ENCODE data around the gene TCHHL1. TPM values are rescaled to one million over a fixed set of nuclear protein-coding genes. Genes with fewer than 3 reads are reported as not detected.
A peak's percentile ranks its signal among the peaks of the same experiment; 100 is the strongest.
"Not testable (repeated sequence)": the region's sequence is repeated elsewhere in the genome, so short reads cannot be mapped to it uniquely, and the experiment has no call there.

TCHHL1 gene
- total RNA-seq, 2 donors from 2014 or later = not detected

GRCh38 chr1:152107031-152107983 lies 18.4 kb upstream of the TCHHL1 start:
- ATAC-seq = no peak
- intact Hi-C loops (cut with DNase I, micrococcal nuclease) = no loop called here
- DNase-seq = no peak

DNA sequence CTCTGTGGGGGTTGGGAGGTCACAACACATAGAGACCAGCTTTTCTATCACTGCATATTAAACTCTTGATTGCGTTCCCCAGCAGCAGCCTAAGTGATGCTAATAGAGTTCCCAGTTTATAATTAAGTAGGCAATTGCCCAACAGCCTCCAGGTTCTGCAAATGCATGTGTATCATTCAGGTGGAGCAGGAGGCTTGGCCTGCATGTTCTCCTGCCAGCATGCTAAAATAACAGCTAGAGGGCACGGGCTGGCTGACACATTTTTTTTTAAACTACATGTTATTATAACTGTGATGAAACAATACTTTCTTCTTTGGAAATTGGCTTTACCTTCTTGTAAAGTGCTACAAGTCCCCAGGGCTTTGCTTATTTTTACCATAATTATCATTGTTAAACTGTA lies 16.0 kb upstream of the TCHHL1 start:
- intact Hi-C loops (cut with DNase I, micrococcal nuclease) = no loop called here
- no peak for ATAC-seq
- no peak for DNase-seq

DNA sequence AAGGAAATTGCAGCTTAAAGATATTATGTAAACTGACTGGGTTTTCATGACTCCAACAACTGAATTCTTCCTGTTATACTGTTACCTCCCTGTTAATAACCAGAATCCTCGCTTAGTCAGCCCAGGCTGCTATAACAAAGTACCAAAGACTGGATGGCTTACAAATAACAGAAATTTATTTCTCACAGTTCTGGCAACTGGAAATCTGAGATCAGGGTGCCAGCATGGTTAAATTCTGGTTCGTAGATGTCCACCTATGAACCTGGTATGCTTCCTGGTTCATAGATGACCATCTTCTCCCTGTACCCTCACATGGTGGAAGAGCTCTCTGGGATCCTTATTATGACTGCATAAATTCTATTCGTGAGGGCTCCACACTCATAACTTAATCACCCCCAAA lies 8.1 kb upstream of the TCHHL1 start:
- intact Hi-C loops (cut with DNase I, micrococcal nuclease) = no loop called here
- ATAC-seq = no peak
- no peak for DNase-seq

DNA sequence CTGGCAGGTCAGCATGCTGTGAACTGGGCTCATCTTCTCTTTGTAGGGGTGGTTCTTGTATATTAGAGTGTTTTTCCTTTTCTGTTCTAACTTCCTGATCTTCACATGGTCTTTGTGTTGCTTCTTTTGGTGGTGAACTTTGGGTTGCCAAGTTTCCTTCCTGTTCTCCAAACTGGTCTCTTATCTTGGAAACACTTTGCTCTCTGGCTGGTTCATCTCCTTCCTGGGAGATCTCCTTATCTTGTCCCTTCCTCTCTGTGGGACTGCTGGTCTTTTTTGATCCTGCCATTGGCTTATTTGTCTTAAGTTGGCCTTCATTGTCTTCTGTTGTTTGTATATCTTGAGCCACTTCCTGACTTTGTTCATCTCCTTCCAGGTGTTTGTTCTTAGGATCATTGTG lies 2.1 kb downstream of the TCHHL1 start:
- intact Hi-C loops (cut with DNase I, micrococcal nuclease) = no loop called here
- DNase-seq (no peak), ATAC-seq (no peak)

DNA sequence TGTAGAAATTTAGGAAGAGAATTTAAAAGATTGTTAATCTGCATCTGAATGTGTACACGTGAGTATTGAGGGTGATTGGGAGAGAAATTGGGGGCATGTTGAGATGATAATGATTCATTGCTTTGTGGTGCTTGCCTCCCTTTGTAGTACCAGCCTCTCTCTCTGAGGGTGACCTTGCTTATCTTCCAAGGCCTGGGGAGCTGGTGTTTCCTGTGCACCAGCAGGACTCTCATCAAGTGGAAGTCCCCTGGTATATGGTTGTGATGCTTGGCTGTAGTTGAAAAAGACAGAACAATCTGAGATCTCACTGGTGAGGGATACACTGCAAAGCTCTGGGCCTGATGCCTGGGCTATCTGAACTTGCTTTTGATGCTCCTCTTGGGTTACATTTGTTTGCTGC lies 4.0 kb downstream of the TCHHL1 start:
- intact Hi-C loops (cut with DNase I, micrococcal nuclease) = no loop called here
- no peak for ATAC-seq
- no peak for DNase-seq

- intact Hi-C loops (cut with DNase I, micrococcal nuclease); DNase-seq; ATAC-seq: not testable (repeated sequence)
These were observed 7.8 kb downstream of the TCHHL1 start for GRCh38 chr1:152081026-152081425.

DNA sequence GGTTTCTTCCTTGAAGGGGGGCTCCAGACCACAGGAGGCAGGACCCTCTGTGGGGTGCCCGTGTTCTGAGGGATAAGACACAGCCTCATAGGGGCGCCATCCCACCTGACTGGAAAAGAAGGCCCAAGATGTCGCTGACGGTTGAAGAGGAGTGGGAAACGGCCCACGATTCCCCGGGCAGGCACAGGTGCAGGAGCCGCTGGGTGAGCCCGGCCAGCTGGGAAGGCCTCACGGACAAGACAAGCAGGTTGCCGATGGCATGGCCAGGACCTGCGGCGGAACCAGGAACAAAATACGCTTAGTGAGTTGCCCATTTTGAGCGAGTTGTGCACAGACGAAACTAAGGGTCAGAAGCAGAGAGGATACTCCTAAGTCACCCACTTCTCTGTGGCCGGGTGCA lies 8.4 kb downstream of the TCHHL1 start:
- intact Hi-C loops (cut with DNase I, micrococcal nuclease); DNase-seq; ATAC-seq: not testable (repeated sequence)

DNA sequence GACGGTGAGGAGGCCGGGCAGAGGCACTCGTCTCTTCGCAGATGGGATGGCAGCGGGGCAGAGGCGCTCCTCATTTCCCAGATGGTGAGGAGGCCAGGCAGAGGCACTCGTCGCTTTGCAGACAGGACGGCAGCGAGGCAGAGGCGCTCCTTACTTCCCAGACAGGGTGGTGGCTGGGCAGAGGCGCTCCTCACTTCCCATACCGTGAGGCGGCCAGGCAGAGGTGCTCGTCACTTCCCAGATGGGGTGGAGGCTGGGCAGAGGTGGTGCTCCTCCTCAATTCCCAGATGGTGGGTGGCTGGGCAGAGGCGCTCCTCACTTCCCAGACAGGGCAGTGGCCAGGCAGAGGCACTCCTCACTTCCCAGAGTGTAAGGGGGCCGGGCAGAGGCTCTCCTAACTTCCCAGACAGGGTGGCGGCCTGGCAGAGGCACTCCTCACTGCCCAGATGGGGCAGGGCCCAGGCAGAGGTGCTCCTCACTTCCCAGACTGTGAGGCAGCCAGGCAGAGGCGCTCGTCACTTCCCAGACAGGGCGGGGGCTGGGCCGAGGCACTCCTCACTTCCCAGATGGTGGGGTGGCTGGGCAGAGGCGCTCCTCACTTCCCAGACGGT lies 9.9 kb downstream of the TCHHL1 start:
- no peak for ATAC-seq
- no peak for DNase-seq
- intact Hi-C loops (cut with DNase I, micrococcal nuclease) = no loop called here

DNA sequence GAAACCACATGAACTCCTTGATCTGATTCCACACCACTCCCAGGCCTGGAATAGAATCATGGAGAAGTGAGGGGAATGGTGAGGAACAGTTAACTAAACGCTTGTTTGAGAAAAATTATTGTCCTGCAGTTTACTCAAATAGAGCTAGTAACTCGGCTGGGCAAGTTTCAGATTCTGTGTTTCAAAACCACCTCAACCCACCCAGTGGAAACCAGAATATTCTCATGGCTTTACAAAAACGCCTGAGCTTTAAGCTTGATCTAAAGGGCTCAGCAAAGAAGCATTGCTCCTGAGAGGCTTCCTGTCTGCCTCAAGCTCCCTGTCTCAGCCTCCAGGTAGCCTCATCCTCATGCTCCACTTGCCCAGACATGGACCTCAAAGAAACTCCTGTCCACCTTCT lies 16.6 kb downstream of the TCHHL1 start:
- no peak for DNase-seq
- intact Hi-C loops (cut with DNase I, micrococcal nuclease) = no loop called here
- ATAC-seq = no peak

GRCh38 chr1:152071123-152071522 lies 17.7 kb downstream of the TCHHL1 start:
- no peak for DNase-seq
- ATAC-seq = no peak
- intact Hi-C loops (cut with DNase I, micrococcal nuclease) = no loop called here

DNA sequence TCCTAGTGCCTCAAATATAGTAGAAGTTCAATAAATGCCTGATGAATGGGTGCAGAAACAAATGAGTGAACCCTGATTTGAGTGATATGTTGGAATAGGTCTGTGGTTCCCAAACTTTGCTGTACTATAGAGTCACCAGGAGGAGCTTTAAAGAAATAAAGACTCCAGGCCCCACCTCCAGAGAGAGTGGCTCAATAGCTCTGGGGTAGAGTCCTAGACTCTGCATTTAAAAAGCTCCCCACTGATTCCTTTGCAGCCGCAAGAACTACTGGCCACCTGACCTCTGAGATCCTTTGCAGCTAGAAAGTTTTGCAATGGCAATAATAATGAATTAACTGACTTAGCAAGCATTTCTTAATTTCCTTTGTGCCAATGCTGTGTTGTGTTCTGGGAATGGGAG lies 20.9 kb downstream of the TCHHL1 start:
- no peak for ATAC-seq
- DNase-seq = no peak
- intact Hi-C loops (cut with DNase I, micrococcal nuclease) = no loop called here

- no peak for ATAC-seq
- intact Hi-C loops (cut with DNase I, micrococcal nuclease) = no loop called here
- no peak for DNase-seq
These were observed 21.7 kb downstream of the TCHHL1 start for GRCh38 chr1:152067150-152067549.

GRCh38 chr1:152061952-152062351 lies 26.9 kb downstream of the TCHHL1 start:
- ATAC-seq (no peak), DNase-seq (no peak)
- intact Hi-C loops (cut with DNase I, micrococcal nuclease) = no loop called here

GRCh38 chr1:152053375-152053774 lies 35.5 kb downstream of the TCHHL1 start:
- ATAC-seq (peak; percentile 33), DNase-seq (no peak)
- intact Hi-C loops (cut with DNase I, micrococcal nuclease) = loop anchor here (5.0 to 10.0 kb wide), 2 partner anchors 131 to 134 kb away; no protein-coding TSS in a partner anchor

GRCh38 chr1:152052606-152053005 lies 36.3 kb downstream of the TCHHL1 start:
- intact Hi-C loops (cut with DNase I, micrococcal nuclease) = loop anchor here (5.0 to 10.0 kb wide), 2 partner anchors 132 to 135 kb away; no protein-coding TSS in a partner anchor
- ATAC-seq = peak; percentile 32
- peak; percentile 77 to 90 for DNase-seq

DNA sequence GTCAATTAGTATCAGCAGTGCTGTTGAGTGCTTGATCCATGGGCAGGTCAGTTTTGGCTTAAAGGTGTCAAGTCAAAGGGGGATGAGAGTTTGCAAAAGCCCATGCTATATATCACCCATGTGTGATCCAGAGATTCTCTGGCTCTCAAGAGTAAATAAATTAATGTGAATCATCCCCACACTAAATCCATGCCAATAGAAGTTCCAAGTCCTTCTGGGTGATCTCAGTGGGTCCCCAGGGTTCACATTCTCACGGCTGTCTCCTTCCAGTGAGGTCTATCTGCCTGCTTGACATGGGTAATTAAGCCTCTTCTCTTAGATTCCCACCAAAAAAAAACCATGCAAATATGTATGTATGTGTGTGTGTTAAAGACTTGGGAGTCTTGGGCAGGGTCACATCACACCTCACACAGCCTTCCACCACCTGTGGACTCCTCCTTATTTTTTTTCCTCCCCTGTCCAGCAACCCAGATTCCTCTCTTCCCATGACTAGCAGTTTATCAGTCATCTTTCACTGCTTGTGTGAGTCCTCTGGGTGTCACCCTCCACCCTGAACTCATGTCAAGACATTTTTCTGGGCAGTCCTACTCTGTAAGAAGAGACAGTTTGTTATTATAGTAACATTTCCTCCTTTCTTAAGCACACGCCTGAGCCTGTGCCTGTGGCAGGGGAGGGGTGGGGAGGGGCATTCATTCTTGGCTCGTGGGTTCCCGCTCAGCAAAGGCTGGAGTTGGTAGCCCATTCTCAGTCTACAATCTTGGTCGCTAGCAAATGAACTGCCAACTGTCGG lies 37.8 kb downstream of the TCHHL1 start:
- intact Hi-C loops (cut with DNase I, micrococcal nuclease) = loop anchor here (5.0 to 10.0 kb wide), 2 partner anchors 134 to 136 kb away; no protein-coding TSS in a partner anchor
- ATAC-seq = no peak
- DNase-seq = no peak

DNA sequence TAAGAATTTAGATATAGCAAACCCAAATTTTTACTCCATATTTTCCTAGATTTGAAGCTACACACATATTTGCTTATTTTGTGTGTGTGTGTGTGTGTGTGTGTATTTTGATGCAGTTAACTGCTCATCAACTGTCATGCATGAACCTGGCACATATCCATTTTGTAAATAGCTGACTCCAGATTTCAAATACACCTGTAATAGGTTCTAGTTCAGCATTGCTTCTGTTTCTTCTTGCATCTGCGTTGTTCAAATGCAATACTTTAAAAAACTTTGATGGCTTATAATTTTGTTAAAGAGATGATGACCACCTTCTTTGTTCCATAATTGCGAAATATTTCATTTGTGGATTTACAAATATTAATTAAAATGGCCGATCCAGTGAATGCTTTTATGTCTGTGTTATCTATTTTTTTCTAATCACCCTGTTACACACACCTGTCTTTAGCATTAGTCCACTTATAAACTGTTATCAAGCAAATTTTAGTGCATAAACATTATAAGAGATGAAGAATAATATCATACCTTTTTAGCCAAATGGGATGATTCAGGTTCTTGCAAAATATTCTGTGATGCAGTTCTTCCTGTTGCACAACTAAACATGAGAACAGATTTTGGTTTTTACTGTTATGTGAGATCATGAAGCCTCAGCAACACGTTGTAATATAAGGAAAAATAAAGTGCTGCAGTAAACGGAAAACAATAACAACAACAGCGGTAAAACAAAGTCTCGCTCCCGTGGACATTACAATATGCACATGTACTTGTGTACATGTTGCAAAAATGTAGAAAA lies 39.4 kb downstream of the TCHHL1 start:
- DNase-seq = no peak
- intact Hi-C loops (cut with DNase I, micrococcal nuclease) = loop anchor here (5.0 to 10.0 kb wide), 2 partner anchors 135 to 138 kb away; no protein-coding TSS in a partner anchor

GRCh38 chr1:152048416-152049009 lies 40.4 kb downstream of the TCHHL1 start:
- DNase-seq = peak; percentile 80 to 91
- intact Hi-C loops (cut with DNase I, micrococcal nuclease) = no loop called here
- peak; percentile 72 for ATAC-seq

More for the DNA sequence above, 39.4 kb downstream of the TCHHL1 start:
- ATAC-seq = no peak
